ENCODE measurements around the gene FBXL13.
"Not testable (repeated sequence)": the region's sequence is repeated elsewhere in the genome, so short reads cannot be mapped to it uniquely, and the experiment has no call there.

Gene FBXL13

GRCh38 chr7:102819151-102819550, 255.4 kb downstream of the FBXL13 start:
- H3K9me3 ChIP-seq, result no peaks in the 10 kb centered on the region
- no peak overlapping the region for H3K4me3 ChIP-seq
- no peaks in the 10 kb centered on the region for H3K36me3 ChIP-seq (replicated peaks)
- no peak for DNase-seq (ENCODE audit: low spot score in 2 of 2)
- H3K27me3 ChIP-seq (ENCODE audit: low read depth), result no peaks in the 10 kb centered on the region
- no peaks in the 10 kb centered on the region for H3K4me1 ChIP-seq
- in situ Hi-C loops (cut with MboI; ENCODE audit: low sequenced_read_pairs), result no loop called here

- DNase-seq (ENCODE audit: low spot score in 2 of 2), result no peak
- H3K4me3 ChIP-seq, result no peak overlapping the region
- in situ Hi-C loops (cut with MboI; ENCODE audit: low sequenced_read_pairs), result no loop called here
- no peaks in the 10 kb centered on the region for H3K9me3 ChIP-seq
- H3K36me3 ChIP-seq (replicated peaks), result no peaks in the 10 kb centered on the region
- H3K27me3 ChIP-seq (ENCODE audit: low read depth), result no peaks in the 10 kb centered on the region
- no peaks in the 10 kb centered on the region for H3K4me1 ChIP-seq
Observed at GRCh38 chr7:102817616-102818573, 256.7 kb downstream of the FBXL13 start.

GRCh38 chr7:102814025-102814471, 260.5 kb downstream of the FBXL13 start:
- DNase-seq (ENCODE audit: low spot score in 2 of 2), result no peak
- H3K27me3 ChIP-seq (ENCODE audit: low read depth), result no peaks in the 10 kb centered on the region
- no peaks in the 10 kb centered on the region for H3K36me3 ChIP-seq (replicated peaks)
- in situ Hi-C loops (cut with MboI; ENCODE audit: low sequenced_read_pairs), result no loop called here
- no peaks in the 10 kb centered on the region for H3K9me3 ChIP-seq
- H3K4me1 ChIP-seq, result no peaks in the 10 kb centered on the region
- no peak overlapping the region for H3K4me3 ChIP-seq

GRCh38 chr7:102813191-102814024, 261.2 kb downstream of the FBXL13 start:
- no peak overlapping the region for H3K4me3 ChIP-seq
- H3K36me3 ChIP-seq (replicated peaks), result no peaks in the 10 kb centered on the region
- in situ Hi-C loops (cut with MboI; ENCODE audit: low sequenced_read_pairs), result no loop called here
- no peak for DNase-seq (ENCODE audit: low spot score in 2 of 2)
- H3K27me3 ChIP-seq (ENCODE audit: low read depth), result no peaks in the 10 kb centered on the region
- no peaks in the 10 kb centered on the region for H3K4me1 ChIP-seq
- no peaks in the 10 kb centered on the region for H3K9me3 ChIP-seq

- no peaks in the 10 kb centered on the region for H3K36me3 ChIP-seq (replicated peaks)
- H3K4me3 ChIP-seq, result no peak overlapping the region
- in situ Hi-C loops (cut with MboI; ENCODE audit: low sequenced_read_pairs), result no loop called here
- no peaks in the 10 kb centered on the region for H3K27me3 ChIP-seq (ENCODE audit: low read depth)
- no peaks in the 10 kb centered on the region for H3K9me3 ChIP-seq
- no peak for DNase-seq (ENCODE audit: low spot score in 2 of 2)
- H3K4me1 ChIP-seq, result no peaks in the 10 kb centered on the region
Observed at GRCh38 chr7:102811942-102812678, 262.5 kb downstream of the FBXL13 start.

- H3K4me1 ChIP-seq, result no peaks in the 10 kb centered on the region
- no peak for DNase-seq (ENCODE audit: low spot score in 2 of 2)
- H3K36me3 ChIP-seq (replicated peaks), result no peaks in the 10 kb centered on the region
- H3K4me3 ChIP-seq, result no peak overlapping the region
- no peaks in the 10 kb centered on the region for H3K9me3 ChIP-seq
- H3K27me3 ChIP-seq (ENCODE audit: low read depth), result no peaks in the 10 kb centered on the region
- in situ Hi-C loops (cut with MboI; ENCODE audit: low sequenced_read_pairs), result no loop called here
Observed at GRCh38 chr7:102810916-102811315, 263.7 kb downstream of the FBXL13 start.

GRCh38 chr7:102806613-102807012, 268.0 kb downstream of the FBXL13 start:
- no peak for DNase-seq (ENCODE audit: low spot score in 2 of 2)
- in situ Hi-C loops (cut with MboI; ENCODE audit: low sequenced_read_pairs), result no loop called here
- Histone ChIP-seq H3K4me3 (no peak overlapping the region), H3K27me3 (ENCODE audit: low read depth) (no peaks in the 10 kb centered on the region), H3K9me3 (no peaks in the 10 kb centered on the region), H3K4me1 (no peaks in the 10 kb centered on the region), H3K36me3 (replicated peaks) (no peaks in the 10 kb centered on the region)

- H3K36me3 ChIP-seq (replicated peaks); in situ Hi-C loops (cut with MboI; ENCODE audit: low sequenced_read_pairs); H3K4me3 ChIP-seq; DNase-seq (ENCODE audit: low spot score in 2 of 2); H3K27me3 ChIP-seq (ENCODE audit: low read depth); H3K9me3 ChIP-seq; H3K4me1 ChIP-seq: not testable (repeated sequence)
Observed at GRCh38 chr7:102795987-102796595, 278.5 kb downstream of the FBXL13 start.

GRCh38 chr7:102794567-102794966, 280.0 kb downstream of the FBXL13 start:
- in situ Hi-C loops (cut with MboI; ENCODE audit: low sequenced_read_pairs); H3K36me3 ChIP-seq (replicated peaks): not testable (repeated sequence)

GRCh38 chr7:102791831-102792230, 282.8 kb downstream of the FBXL13 start:
- in situ Hi-C loops (cut with MboI; ENCODE audit: low sequenced_read_pairs), result not testable (repeated sequence)

More at GRCh38 chr7:102794567-102794966, 280.0 kb downstream of the FBXL13 start:
- not testable (repeated sequence) for H3K4me3 ChIP-seq; DNase-seq (ENCODE audit: low spot score in 2 of 2); H3K9me3 ChIP-seq; H3K27me3 ChIP-seq (ENCODE audit: low read depth); H3K4me1 ChIP-seq

GRCh38 chr7:102791367-102791766, 283.2 kb downstream of the FBXL13 start:
- H3K4me3 ChIP-seq; H3K27me3 ChIP-seq (ENCODE audit: low read depth); H3K36me3 ChIP-seq (replicated peaks); H3K9me3 ChIP-seq; H3K4me1 ChIP-seq; in situ Hi-C loops (cut with MboI; ENCODE audit: low sequenced_read_pairs); DNase-seq (ENCODE audit: low spot score in 2 of 2): not testable (repeated sequence)

More at GRCh38 chr7:102791831-102792230, 282.8 kb downstream of the FBXL13 start:
- H3K4me1 ChIP-seq; DNase-seq (ENCODE audit: low spot score in 2 of 2); H3K9me3 ChIP-seq; H3K4me3 ChIP-seq; H3K36me3 ChIP-seq (replicated peaks); H3K27me3 ChIP-seq (ENCODE audit: low read depth): not testable (repeated sequence)

GRCh38 chr7:102790364-102791100, 284.1 kb downstream of the FBXL13 start:
- DNase-seq (ENCODE audit: low spot score in 2 of 2); H3K4me3 ChIP-seq; in situ Hi-C loops (cut with MboI; ENCODE audit: low sequenced_read_pairs); H3K36me3 ChIP-seq (replicated peaks); H3K27me3 ChIP-seq (ENCODE audit: low read depth); H3K4me1 ChIP-seq; H3K9me3 ChIP-seq: not testable (repeated sequence)

- H3K36me3 ChIP-seq (replicated peaks); H3K27me3 ChIP-seq (ENCODE audit: low read depth); H3K4me3 ChIP-seq; H3K4me1 ChIP-seq; H3K9me3 ChIP-seq; in situ Hi-C loops (cut with MboI; ENCODE audit: low sequenced_read_pairs); DNase-seq (ENCODE audit: low spot score in 2 of 2): not testable (repeated sequence)
Observed at GRCh38 chr7:102788770-102789169, 285.8 kb downstream of the FBXL13 start.
